Spleen (tissue), 13 donors: Measurements from ENCODE around the gene CSTB. TPM values are rescaled to one million over a fixed set of nuclear protein-coding genes. Genes with fewer than 3 reads are reported as not detected.
"Not testable (repeated sequence)": the region's sequence is repeated elsewhere in the genome, so short reads cannot be mapped to it uniquely, and the experiment has no call there.

Experiments used
- DNase-seq: peaks from one replicate; pipeline ENCODE4 v3.0.0-alpha.2; 2020
- H3K27ac ChIP-seq, 8 donors: fragments of 200-600 bp; sonication (generic) in 7 of 8; 1 replicate in 4 of 8; 2 replicates in 4 of 8; pipeline versions ENCODE4 v1.5.0 to v1.8.0; 2016 to 2021; ENCODE audit warnings: inconsistent platforms in 4 of 8, mild to moderate bottlenecking in 4 of 8, moderate library complexity in 1 of 8
- H3K27me3 ChIP-seq, 7 donors: fragments of 200-600 bp; sonication (generic) in 6 of 7; replicated peaks in 1 of 7; 1 replicate in 4 of 7; 2 replicates in 3 of 7; pipeline versions ENCODE4 v1.5.0 to v1.8.0; 2016 to 2021; ENCODE audit warnings: inconsistent platforms in 3 of 7, mild to moderate bottlenecking in 1 of 7
- H3K36me3 ChIP-seq, 6 donors: fragments of 200-600 bp; sonication (generic) in 5 of 6; 1 replicate in 4 of 6; 2 replicates in 2 of 6; pipeline versions ENCODE4 v1.5.0 to v1.8.0; 2016 to 2021; ENCODE audit warnings: inconsistent platforms in 2 of 6
- H3K4me1 ChIP-seq, 6 donors: fragments of 200-600 bp; sonication (generic) in 5 of 6; 1 replicate in 3 of 6; 2 replicates in 3 of 6; pipeline versions ENCODE4 v1.5.0 to v1.8.0; 2016 to 2021; ENCODE audit warnings: inconsistent platforms in 3 of 6
- H3K4me3 ChIP-seq, 8 donors: fragments of 200-600 bp; sonication (generic) in 7 of 8; 1 replicate in 4 of 8; 2 replicates in 4 of 8; pipeline versions ENCODE4 v1.5.0 to v1.8.0; 2016 to 2021; ENCODE audit warnings: inconsistent platforms in 4 of 8, mild to moderate bottlenecking in 4 of 8, moderate library complexity in 2 of 8
- H3K9me3 ChIP-seq, 8 donors: fragments of 200-600 bp; sonication (generic) in 7 of 8; 1 replicate in 4 of 8; 2 replicates in 4 of 8; pipeline versions ENCODE4 v1.5.0 to v1.8.0; 2016 to 2021; ENCODE audit warnings: inconsistent platforms in 4 of 8
- POLR2A ChIP-seq, 3 donors: fragments of 450-650 bp; IDR thresholded peaks; one replicate each; pipeline ENCODE4 v1.5.1; 2017; ENCODE audit warnings: antibody characterized with exemption in 3 of 3, mild to moderate bottlenecking in 1 of 3
- POLR2AphosphoS5 ChIP-seq, 3 donors: sonication (generic); formaldehyde crosslinking; IDR thresholded peaks; one replicate each; pipeline ENCODE4 v1.5.1; 2017; ENCODE audit warnings: antibody characterized with exemption in 3 of 3
- WGBS, 5 donors: extraction: QIAGEN DNeasy Blood & Tissue Kit in 3 of 5; methylation state at CpG; one replicate each; pipeline versions ENCODE4 v1.1.5 to v1.1.7; 2013 to 2018; 5-methylcytosine and 5-hydroxymethylcytosine counted together
- intact Hi-C: fragments of 100-400 bp; cut with DNase I; formaldehyde crosslinking; loops from one replicate; pipeline ENCODE4 v1.15.0; 2023; ENCODE audit warnings: low total_unique reads
- long read RNA-seq, 2 donors: transcript quantifications; one replicate each; lab custom pipeline, GENCODE V29; 2026
- polyA plus RNA-seq, 3 donors: library from polyadenylated mRNA; stranded (reverse); fragments of 200-250 nt; gene quantifications; one replicate each; pipeline ENCODE4 v1.2.1, GENCODE V29; 2013
- total RNA-seq, 7 donors: library from RNA; depleted of rRNA in 3 of 7; stranded (reverse); fragments of >200 nt in 3 of 7; fragmentation: NEBNext Ultra II Directional in 4 of 7; extraction: Animal tissue kit (Norgen Biotek cat#: 25700) in 4 of 7; gene quantifications; one replicate each; pipeline versions ENCODE4 v1.1.0 to v1.2.1, GENCODE V29; 2016 to 2021
- TF ChIP-seq, protein P1 (sequence below), 11 experiments: fragments of 200-600 bp in 7 of 11; fragments of 450-650 bp in 4 of 11; sonication (generic) in 4 of 11; IDR thresholded peaks in 8 of 11; conservative IDR thresholded peaks in 3 of 11; 1 replicate in 7 of 11; 2 replicates in 4 of 11; pipeline versions ENCODE4 v1.4.0 to v1.8.0; 2016 to 2021; ENCODE audit warnings: antibody characterized with exemption in 11 of 11, inconsistent platforms in 4 of 11, mild to moderate bottlenecking in 1 of 11
- donor health status: healthy with polysubstance abuse.
- donor health status: DM: no; HTN: no; CAD: no; lungs with moderate emphysema.
- donor health status: DM: no; HTN: no; CAD: no.
- donor health status: Bipolar disorder and iron deficiency.
- donor health status: healthy.
- donor health status: DM: no; HTN: no; CAD: no.
- donor health status: DM: yes; HTN: yes; CAD: no.

CSTB gene, protein sequence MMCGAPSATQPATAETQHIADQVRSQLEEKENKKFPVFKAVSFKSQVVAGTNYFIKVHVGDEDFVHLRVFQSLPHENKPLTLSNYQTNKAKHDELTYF
- total RNA-seq (10 to 100 TPM; 10.5 to 36.6 (median 28.6) TPM), polyA plus RNA-seq (10 to 100 TPM; 39.6 to 93.8 (median 48.5) TPM)
- long read RNA-seq, donor 1, transcript CSTB-201 (3 exons, 2,164 nt) = major isoform, 129 of 159 reads
- long read RNA-seq, donor 1, transcript CSTB-202 (1 exons, 3,744 nt) = minor isoform, 21 of 159 reads
- long read RNA-seq, donor 1, partial matches to known transcripts = 8 of 159 reads
- long read RNA-seq, donor 1, other reads (novel, unspliced or antisense) = 0 of 159 reads
- long read RNA-seq, donor 2, transcript CSTB-201 (3 exons, 2,164 nt) = major isoform, 79 of 103 reads
- long read RNA-seq, donor 2, transcript CSTB-202 (1 exons, 3,744 nt) = minor isoform, 17 of 103 reads
- long read RNA-seq, donor 2, partial matches to known transcripts = 5 of 103 reads
- long read RNA-seq, donor 2, other reads (novel, unspliced or antisense) = 0 of 103 reads

DNA sequence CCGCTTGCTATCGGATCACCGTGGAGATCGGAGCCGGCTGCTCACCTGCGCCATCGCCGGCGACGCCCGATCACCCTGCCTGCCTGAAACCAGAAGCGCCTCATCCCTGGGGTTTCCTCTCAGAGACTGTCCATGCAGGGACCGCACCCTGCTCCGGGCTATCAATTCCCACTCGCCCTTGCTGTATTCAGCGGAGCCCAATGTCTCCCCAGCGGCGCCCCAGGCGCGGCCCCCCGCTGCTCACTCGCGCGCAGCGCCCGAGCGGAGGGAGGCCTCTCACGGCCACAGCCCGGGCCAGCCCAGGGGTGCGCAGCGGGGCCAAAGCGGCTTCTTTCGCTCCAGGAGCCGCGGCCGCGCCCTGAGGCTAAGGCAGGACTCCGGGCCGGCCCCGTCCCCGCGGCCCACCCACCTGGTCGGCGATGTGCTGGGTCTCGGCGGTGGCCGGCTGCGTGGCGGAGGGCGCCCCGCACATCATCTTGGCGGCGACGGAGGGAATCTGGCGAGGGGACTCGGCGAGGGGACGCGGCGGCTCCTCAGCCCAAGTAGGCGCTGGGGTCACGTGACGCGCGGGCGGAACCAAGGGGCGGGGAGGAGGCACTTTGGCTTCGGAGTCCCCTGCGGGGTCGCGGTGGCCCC lies at the start of gene CSTB:
CSTB (minus strand) TSS at position 514 of the 636 bp plus-strand sequence; CDS start at position 475, 39 bp downstream.
- Histone ChIP-seq H3K36me3 (peaks cover 0 to 24% (median 19%) of the 10 kb centered on the region in 6 donors), H3K27me3 (no peaks in the 10 kb centered on the region), H3K27ac (peak within 1 kb of the TSS; percentile 89 to 96 (median 92)), H3K4me3 (peak within 1 kb of the TSS; percentile 81 to 99 (median 91)), H3K4me1 (peaks cover 13 to 78% (median 25%) of the 10 kb centered on the region in 6 donors), H3K9me3 (no peaks in the 10 kb centered on the region)
- peak; percentile 89 to 96 (median 94) for TF ChIP-seq POLR2AphosphoS5 (IDR thresholded peaks at IDR 0.05)
- TF ChIP-seq, protein P1, sequence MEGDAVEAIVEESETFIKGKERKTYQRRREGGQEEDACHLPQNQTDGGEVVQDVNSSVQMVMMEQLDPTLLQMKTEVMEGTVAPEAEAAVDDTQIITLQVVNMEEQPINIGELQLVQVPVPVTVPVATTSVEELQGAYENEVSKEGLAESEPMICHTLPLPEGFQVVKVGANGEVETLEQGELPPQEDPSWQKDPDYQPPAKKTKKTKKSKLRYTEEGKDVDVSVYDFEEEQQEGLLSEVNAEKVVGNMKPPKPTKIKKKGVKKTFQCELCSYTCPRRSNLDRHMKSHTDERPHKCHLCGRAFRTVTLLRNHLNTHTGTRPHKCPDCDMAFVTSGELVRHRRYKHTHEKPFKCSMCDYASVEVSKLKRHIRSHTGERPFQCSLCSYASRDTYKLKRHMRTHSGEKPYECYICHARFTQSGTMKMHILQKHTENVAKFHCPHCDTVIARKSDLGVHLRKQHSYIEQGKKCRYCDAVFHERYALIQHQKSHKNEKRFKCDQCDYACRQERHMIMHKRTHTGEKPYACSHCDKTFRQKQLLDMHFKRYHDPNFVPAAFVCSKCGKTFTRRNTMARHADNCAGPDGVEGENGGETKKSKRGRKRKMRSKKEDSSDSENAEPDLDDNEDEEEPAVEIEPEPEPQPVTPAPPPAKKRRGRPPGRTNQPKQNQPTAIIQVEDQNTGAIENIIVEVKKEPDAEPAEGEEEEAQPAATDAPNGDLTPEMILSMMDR (IDR thresholded peaks at IDR 0.05 in 8 of 11, conservative IDR thresholded peaks at IDR 0.05 in 3 of 11) = peak in 1 of 11 experiments; percentile 11
- TF ChIP-seq POLR2A (IDR thresholded peaks at IDR 0.05) = peak in 1 of 3 donors; percentile 66
- DNase-seq = peak; percentile 96
- 0 to 1% (median 1%) methylated on average over 45 to 71 of the region's 71 CpGs for WGBS, 5 donors
- intact Hi-C loops = no loop called here

DNA sequence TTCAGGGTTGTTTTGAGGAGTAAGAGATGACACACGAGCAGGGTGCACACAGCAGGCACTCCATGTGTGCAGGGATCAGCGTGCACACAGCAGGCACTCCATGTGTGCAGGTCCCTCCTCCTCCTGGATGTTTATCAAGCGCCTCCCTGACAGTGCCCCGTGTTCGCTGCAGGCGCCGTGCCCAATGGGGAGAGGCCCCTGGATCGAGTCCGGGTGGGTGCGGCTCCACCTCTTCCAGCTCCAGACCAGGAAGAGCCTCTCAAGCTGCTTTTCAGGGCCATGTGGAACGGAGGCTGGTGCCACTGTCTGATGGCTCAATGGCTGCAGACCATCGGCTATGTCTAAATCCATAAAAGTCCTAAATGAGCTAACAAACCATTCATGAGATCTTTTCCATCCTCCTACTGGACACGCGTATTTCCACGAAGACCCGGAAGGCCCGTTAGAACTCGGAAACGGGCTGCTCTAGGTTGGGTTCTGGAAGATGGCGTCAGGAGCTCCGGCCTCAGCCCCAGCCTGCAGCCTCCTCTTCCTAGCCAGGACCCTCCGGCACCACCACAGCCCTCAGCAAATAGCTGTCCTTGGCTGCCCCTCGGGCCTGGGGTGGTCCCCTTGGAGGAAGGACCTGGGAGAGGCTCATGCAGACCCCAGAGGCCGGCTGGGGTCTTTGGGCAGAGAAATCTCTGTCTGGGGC lies 49.3 kb upstream of the CSTB start:
- Histone ChIP-seq H3K4me1 (peaks cover 0 to 19% (median 0%) of the 10 kb centered on the region in 6 donors), H3K27ac (no peak overlapping the region), H3K9me3 (no peaks in the 10 kb centered on the region), H3K36me3 (no peaks in the 10 kb centered on the region), H3K27me3 (peaks cover 0 to 28% (median 0%) of the 10 kb centered on the region in 7 donors), H3K4me3 (no peak overlapping the region)
- DNase-seq = peak; percentile 77
- TF ChIP-seq, protein P1 (IDR thresholded peaks at IDR 0.05 in 8 of 11, conservative IDR thresholded peaks at IDR 0.05 in 3 of 11) = no peak
- peak in 2 of 3 donors; percentile 22 to 33 for TF ChIP-seq POLR2AphosphoS5 (IDR thresholded peaks at IDR 0.05)
- no peak for TF ChIP-seq POLR2A (IDR thresholded peaks at IDR 0.05)
- intact Hi-C loops = no loop called here
- 81 to 93% (median 83%) methylated on average over 15 to 24 of the region's 24 CpGs for WGBS, 5 donors

DNA sequence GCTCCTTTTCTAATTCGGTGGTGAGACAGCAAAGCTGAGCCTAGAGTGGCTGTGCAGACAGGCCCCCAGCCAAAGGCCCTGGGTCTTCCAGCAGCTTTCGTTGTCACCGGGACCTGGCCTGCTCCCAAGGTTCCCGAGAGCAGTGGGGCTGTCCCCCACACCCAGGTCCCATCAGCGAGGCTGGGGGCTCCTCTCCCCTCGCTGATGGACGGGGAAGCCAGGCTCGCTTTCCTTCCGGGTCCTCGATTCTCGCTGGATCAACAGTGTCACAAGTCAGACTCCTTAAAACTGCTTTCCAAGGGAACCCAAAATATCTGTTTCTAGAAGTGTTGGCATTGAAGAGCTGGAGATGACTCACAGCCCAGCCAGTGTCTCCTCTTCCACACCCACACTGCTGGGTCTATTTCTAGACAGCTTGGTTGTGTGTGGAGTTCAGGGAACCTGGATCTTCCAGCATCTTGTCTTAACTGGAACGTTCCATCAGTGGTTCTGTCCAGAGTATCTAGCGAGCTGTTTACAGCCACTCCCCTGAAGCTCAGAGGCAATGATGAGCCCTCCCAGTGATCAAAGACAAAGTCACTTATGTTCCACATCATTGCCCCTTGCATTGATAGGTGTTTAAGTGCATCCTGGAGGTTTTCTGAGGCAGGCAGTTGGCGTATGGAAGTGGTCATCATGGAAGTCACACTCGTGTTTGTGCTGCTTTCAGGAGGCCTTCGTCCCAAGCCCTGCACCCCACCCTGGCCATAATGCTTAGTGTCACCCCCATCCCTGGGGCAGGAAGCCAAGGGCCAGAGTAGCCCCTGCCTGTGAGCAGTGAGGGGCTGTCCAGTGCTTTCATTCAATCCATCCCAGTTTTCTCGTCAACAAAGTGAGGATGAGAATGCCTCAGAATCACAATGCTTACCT lies 48.5 kb upstream of the CSTB start:
- no peak for DNase-seq

DNA sequence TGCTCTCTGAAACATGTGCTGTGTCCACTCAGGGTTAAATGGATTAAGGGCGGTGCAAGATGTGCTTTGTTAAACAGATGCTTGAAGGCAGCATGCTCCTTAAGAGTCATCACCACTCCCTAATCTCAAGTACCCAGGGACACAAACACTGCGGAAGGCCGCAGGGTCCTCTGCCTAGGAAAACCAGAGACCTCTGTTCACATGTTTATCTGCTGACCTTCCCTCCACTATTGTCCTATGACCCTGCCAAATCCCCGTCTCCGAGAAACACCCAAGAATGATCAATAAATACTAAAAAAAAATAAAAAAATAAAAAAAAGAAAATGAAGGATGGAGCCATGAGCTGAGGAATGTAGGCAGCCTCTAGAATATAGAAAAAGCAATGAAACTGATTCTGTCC lies 46.6 kb upstream of the CSTB start:
- peaks cover 0 to 19% (median 0%) of the 10 kb centered on the region in 7 donors for H3K27me3 ChIP-seq
- H3K4me1 ChIP-seq = peaks cover 0 to 39% (median 5%) of the 10 kb centered on the region in 6 donors
- H3K27ac ChIP-seq, DNase-seq, H3K4me3 ChIP-seq, intact Hi-C loops, H3K36me3 ChIP-seq: not testable (repeated sequence)
- 81 to 91% (median 89%) methylated on average over 2 to 5 of the region's 5 CpGs for WGBS, 5 donors
- H3K9me3 ChIP-seq = peaks cover 0 to 15% (median 8%) of the 10 kb centered on the region in 8 donors

More for the DNA sequence above, 48.5 kb upstream of the CSTB start:
- intact Hi-C loops = no loop called here
- peaks cover 0 to 20% (median 0%) of the 10 kb centered on the region in 7 donors for H3K27me3 ChIP-seq
- TF ChIP-seq POLR2AphosphoS5 (IDR thresholded peaks at IDR 0.05) (no peak), POLR2A (IDR thresholded peaks at IDR 0.05) (no peak)
- TF ChIP-seq, protein P1 (IDR thresholded peaks at IDR 0.05 in 8 of 11, conservative IDR thresholded peaks at IDR 0.05 in 3 of 11) = no peak
- no peaks in the 10 kb centered on the region for H3K36me3 ChIP-seq
- no peak overlapping the region for H3K27ac ChIP-seq
- H3K9me3 ChIP-seq = no peaks in the 10 kb centered on the region
- H3K4me3 ChIP-seq = no peak overlapping the region
- 85 to 92% (median 89%) methylated on average over 16 to 17 of the region's 17 CpGs for WGBS, 5 donors
- peaks cover 0 to 24% (median 0%) of the 10 kb centered on the region in 6 donors for H3K4me1 ChIP-seq

DNA sequence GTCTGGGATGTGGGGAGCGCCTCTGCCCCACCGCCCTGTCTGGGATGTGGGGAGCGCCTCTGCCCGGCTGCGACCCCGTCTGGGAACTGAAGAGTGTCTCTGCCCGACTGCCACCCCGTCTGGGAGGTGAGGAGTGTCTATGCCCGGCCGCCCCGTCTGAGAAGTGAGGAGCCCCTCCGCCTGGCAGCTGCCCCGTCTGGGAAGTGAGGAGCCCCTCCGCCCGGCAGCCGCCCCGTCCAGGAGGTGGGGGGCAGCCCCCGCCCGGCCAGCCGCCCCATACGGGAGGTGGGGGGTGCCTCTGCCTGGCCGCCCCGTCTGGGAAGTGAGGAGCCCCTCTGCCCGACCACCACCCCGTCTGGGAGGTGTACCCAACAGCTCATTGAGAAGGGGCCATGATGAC lies 46.1 kb upstream of the CSTB start:
- Histone ChIP-seq H3K4me1 (peaks cover 0 to 45% (median 8%) of the 10 kb centered on the region in 6 donors), H3K27me3 (peaks cover 0 to 19% (median 0%) of the 10 kb centered on the region in 7 donors), H3K9me3 (peaks cover 0 to 15% (median 8%) of the 10 kb centered on the region in 8 donors)
- peak; percentile 58 for DNase-seq
- H3K36me3 ChIP-seq, intact Hi-C loops, H3K4me3 ChIP-seq, H3K27ac ChIP-seq: not testable (repeated sequence)
- 87 to 95% (median 94%) methylated on average over 12 to 25 of the region's 25 CpGs for WGBS, 5 donors
